ENCODE measurements around the gene IMMT. TPM values are rescaled to one million over a fixed set of nuclear protein-coding genes. Genes with fewer than 3 reads are reported as not detected.

IMMT gene
- total and polyA plus RNA-seq, 9 of the 15 experiments (the other 6 are each of a cell fraction or from before 2014, with no cell fraction given) = 119 to 294 (median 140) TPM

DNA sequence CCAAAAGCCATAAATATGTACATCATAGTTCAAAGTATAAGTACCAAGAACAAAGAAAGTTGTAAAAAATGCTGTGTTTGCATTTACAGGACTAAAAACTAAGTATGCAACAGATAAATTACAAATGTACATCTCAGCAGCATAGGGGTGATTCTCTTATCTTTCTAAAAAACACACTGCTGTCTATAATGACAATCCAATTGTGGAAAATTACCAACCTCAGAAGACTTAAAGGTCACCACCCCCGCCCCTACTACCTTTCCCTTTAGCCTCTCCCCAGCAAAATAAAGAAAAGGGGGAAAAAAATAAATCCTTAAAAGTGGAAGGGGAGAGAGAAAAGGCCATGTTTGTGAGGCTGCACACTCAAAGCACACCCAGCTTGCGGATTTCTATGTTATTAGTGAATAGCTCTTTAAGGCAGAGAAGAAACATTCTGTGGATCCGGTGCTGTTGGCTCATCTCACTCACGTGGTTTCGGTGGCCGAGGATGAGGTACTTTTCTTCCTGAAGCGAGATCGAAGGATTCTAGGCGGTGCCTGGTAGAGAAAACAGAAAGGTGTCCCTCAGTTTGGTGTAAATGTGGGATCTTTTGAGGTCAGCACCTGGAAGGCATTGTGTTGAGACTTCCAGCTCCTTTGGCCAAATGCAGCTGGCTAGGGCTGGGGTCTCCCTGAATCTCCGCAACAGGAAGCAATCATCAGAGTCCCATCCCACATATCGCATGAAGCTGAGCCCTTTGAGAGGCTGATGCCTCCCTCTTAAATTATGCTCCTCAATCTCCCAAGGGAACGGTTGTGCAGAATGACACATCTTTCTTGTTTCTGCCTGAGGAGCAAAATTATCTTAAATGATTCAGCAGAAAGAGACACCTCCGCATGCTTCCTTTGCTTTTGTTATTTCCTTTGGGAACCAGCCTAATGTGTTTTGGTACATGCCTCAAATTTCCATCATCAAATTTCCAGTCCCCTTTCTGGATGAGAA is 21.6 kb upstream of the IMMT start (continued):
- TF ChIP-seq, protein P1, sequence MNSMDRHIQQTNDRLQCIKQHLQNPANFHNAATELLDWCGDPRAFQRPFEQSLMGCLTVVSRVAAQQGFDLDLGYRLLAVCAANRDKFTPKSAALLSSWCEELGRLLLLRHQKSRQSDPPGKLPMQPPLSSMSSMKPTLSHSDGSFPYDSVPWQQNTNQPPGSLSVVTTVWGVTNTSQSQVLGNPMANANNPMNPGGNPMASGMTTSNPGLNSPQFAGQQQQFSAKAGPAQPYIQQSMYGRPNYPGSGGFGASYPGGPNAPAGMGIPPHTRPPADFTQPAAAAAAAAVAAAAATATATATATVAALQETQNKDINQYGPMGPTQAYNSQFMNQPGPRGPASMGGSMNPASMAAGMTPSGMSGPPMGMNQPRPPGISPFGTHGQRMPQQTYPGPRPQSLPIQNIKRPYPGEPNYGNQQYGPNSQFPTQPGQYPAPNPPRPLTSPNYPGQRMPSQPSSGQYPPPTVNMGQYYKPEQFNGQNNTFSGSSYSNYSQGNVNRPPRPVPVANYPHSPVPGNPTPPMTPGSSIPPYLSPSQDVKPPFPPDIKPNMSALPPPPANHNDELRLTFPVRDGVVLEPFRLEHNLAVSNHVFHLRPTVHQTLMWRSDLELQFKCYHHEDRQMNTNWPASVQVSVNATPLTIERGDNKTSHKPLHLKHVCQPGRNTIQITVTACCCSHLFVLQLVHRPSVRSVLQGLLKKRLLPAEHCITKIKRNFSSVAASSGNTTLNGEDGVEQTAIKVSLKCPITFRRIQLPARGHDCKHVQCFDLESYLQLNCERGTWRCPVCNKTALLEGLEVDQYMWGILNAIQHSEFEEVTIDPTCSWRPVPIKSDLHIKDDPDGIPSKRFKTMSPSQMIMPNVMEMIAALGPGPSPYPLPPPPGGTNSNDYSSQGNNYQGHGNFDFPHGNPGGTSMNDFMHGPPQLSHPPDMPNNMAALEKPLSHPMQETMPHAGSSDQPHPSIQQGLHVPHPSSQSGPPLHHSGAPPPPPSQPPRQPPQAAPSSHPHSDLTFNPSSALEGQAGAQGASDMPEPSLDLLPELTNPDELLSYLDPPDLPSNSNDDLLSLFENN (IDR thresholded peaks at IDR 0.05; ENCODE audit: low read depth in 2 of 2, low read length in 2 of 2) = peak in 1 of 2 experiments; percentile 27; a peak in 1 of 4 replicates
- TF ChIP-seq TCF3 (CRISPR knock-in tag; IDR thresholded peaks at IDR 0.05) = peak; percentile 70
- TF ChIP-seq KAT2B (IDR thresholded peaks at IDR 0.05; ENCODE audit: low read depth, low read length) = no peak
- peak; percentile 74 for TF ChIP-seq EGR1 (conservative IDR thresholded peaks at IDR 0.05)
- TF ChIP-seq, protein P2, sequence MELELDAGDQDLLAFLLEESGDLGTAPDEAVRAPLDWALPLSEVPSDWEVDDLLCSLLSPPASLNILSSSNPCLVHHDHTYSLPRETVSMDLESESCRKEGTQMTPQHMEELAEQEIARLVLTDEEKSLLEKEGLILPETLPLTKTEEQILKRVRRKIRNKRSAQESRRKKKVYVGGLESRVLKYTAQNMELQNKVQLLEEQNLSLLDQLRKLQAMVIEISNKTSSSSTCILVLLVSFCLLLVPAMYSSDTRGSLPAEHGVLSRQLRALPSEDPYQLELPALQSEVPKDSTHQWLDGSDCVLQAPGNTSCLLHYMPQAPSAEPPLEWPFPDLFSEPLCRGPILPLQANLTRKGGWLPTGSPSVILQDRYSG (tag; conservative IDR thresholded peaks at IDR 0.05; ENCODE audit: low read depth) = no peak
- TF ChIP-seq, protein P3, sequence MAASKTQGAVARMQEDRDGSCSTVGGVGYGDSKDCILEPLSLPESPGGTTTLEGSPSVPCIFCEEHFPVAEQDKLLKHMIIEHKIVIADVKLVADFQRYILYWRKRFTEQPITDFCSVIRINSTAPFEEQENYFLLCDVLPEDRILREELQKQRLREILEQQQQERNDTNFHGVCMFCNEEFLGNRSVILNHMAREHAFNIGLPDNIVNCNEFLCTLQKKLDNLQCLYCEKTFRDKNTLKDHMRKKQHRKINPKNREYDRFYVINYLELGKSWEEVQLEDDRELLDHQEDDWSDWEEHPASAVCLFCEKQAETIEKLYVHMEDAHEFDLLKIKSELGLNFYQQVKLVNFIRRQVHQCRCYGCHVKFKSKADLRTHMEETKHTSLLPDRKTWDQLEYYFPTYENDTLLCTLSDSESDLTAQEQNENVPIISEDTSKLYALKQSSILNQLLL (CRISPR knock-in tag; IDR thresholded peaks at IDR 0.05; ENCODE audit: borderline replicate concordance) = no peak
- peak; percentile 84 for TF ChIP-seq TAL1 (IDR thresholded peaks at IDR 0.05)
- TF ChIP-seq RBM17 (IDR thresholded peaks at IDR 0.05; ENCODE audit: borderline replicate concordance, low read depth, low read length) = no peak
- TF ChIP-seq SUPT5H (IDR thresholded peaks at IDR 0.05) = no peak

Data from K562 (cell line).